ENCODE measurements around the gene PDLIM4. TPM values are rescaled to one million over a fixed set of nuclear protein-coding genes. Genes with fewer than 3 reads are reported as not detected.

Gene PDLIM4
- total RNA-seq, 1 donor from 2014 or later, result 2.0 TPM

DNA sequence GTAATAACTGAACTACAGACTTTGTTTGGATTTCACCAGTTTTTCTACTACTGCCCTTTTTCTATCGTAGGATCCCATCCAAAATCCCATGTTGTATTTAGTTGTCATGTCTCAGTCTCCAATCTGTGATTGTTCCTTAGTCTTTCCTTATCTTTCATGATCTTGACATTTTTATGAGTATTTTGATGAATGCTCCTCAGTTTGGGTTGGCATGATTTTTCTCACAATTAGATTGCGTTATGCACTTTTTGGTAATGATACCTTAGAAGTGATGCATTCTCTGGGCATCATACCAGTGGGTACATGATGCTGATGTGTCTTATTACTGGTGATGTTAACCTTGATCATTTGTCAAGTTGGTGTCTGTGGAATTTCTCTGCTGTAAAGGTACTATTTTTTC, 42.4 kb downstream of the PDLIM4 start:
- DNase-seq (ENCODE audit: low spot score in 2 of 2) (no peak), FAIRE-seq (no peak)

DNA sequence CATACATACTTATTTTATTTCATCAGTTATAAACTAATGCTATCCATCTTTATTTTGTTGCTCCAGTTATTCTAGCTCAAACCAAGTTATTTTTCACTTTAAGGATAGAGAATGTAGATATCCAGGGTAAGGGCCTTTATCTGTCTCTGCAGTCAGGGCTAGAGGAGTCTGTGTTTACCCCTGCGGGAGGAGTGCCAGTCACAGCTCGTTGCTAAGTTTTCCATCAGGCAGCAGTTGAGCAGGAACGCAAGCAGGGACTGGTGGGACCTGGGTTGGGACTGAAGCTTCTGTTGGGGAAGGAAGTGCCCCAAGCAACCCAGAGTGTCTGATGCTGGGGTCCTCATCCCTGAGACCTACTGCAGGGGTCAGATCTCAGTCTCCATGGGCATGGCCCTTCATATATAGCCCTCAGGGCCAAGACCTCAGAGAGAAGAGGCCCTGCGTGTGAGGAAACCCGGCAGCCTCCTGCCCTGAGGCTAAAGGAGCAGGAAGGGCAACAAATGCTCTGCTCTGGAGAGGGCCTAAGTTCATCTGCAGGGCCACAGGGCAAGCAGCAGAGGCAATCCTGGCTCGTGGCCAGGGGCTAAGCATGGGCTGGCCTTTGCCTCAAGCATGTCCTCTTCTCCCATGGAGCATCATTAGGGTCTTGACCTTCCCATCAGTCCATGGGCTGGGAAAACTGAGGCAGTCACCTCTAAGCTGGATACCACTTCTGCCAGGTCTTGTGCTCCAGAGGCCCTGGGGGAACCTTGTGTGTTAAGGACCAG, 43.3 kb downstream of the PDLIM4 start:
- no peak for FAIRE-seq
- DNase-seq (ENCODE audit: low spot score in 2 of 2), result no peak

DNA sequence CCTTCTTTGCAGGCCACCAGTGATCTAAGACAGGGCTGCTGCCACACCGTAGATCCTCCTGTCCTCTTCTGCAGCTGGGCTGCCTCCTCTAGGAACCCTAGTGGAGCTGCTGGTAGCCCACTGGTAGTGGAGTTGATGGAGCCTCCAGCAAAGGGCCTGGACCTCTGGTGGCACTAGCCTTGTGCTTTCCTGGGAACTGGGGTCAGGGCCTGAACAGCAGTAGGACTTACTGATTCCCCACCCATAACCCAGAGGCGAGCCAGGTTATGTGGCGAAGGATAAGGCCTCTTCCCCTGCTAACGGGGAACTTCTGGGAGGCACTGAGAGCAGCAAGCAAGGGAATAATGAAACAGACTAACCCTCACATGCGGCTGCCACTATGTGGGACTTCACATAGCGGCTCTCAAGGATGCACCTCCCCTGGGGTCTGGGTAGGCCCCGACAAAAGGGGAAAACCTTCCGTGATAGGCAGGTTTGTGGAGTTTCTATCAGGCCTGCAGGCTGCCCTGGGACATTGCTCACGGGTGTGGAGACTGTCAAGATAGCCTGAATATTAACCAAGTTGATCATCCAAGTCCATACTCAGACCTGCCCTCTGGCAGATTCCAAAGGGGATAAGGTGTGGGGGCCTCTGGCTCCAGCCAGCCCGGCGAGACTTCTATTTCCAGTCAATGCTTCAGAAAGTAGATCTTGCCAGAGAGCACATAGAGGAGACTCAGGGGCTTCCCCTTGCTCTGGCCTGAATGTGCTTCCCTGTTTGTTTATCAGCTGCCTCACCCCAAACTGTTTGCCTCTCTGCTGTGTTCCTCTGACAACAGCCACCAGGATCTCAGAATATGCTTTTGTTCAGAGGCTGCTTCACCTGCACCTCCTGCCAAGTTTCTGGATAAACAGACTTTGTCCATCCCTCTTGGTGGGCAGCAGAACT, 44.1 kb downstream of the PDLIM4 start:
- FAIRE-seq, result no peak
- DNase-seq (ENCODE audit: low spot score in 2 of 2), result no peak

DNA sequence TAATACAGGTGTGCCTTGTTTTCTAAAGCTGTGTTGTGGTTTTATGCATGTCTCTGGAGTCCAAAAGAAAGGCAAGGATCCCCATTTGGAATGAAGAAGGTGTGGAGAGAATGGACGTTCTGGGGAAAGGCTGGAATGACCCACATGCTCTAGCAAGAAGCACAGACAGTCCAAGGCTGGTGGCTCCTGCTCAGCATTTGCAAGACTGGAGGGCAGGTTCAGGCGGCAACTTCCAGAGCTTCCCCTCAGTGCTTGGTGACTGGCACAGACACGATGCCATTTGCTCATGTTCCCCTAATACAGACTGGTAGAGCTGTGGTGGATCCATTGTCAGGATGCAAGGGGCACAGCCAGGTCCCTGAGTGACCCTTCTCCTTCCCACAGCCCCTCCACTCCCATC, 44.9 kb downstream of the PDLIM4 start:
- no peak for DNase-seq (ENCODE audit: low spot score in 2 of 2)
- no peak for FAIRE-seq

DNA sequence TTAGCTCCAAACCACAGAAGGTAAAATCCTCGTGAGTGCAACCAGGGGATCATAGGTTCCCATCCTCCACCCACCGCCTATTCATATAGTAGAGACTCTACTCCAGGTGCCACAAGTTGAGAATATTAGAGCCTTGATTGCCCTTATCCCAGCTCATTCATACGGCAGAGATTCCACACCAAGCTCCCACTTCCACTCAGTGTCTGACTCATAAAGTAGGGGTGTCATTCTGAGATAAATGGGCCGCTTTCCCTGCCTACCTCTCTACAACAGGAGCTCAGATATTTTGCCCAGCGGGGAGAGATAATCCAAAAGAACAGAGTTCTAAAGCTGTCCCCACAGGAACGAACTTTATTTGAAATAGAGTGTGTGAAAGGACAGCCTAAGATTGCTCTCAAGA, 46.1 kb downstream of the PDLIM4 start:
- DNase-seq (ENCODE audit: low spot score in 2 of 2) (no peak), FAIRE-seq (no peak)

DNA sequence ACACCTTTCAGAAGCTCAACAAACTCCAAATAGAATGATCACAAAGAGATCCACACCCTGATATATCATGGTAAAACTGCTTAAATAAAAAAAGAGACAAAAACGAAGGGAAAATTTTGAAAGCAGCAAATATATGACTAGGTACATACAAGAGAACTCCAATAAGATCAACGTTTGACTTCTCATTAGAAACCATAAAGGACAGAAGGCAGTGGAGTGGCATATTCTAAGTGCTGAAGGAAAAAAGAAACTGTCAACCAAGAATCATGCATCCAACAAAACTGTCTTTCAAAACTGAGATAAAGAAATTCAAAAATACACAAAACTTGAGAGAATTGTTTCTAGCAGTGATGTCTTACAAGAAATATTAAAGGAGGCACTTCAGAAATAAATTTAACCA, 47.9 kb downstream of the PDLIM4 start:
- DNase-seq (ENCODE audit: low spot score in 2 of 2), result no peak
- FAIRE-seq, result no peak

DNA sequence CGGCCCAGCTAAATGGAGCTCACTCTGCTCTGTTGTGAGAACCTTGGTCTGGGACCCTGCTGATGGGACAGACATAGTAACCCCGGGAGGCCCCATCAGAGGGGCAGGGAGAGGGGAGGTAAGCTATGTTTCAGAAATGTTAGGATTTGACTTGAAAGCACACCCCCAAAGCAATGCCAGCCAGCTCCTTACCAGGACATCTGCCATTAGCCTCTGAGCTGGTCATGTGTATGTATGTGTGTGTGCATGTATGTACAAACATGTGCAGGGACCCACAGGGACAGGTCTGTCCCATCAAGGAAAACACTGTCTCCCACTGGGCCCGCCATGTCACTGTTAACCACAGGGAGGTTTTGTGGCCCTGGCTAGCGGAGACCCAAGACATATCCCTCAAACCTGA, 51.2 kb downstream of the PDLIM4 start:
- DNase-seq (ENCODE audit: low spot score in 2 of 2), result no peak
- no peak for FAIRE-seq

DNA sequence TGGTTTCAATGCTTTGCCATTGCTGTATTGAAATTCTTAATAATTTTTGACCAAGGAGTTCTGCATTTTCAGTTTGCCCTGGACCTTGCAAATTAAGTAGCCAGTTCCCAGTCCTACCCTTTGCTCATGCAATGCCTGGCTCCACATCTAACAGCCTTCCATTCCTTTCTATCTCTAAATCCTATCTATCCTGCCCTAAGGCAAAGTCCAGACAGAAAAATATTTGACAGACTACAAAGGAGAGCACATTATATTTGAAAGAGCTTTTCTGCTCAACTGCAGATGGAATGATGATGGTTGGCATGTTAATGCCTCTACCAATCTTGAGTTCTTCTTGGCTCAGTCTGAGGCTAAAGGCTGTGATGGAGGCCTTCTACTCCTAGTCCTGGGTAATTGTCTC, 52.2 kb downstream of the PDLIM4 start:
- no peak for FAIRE-seq
- no peak for DNase-seq (ENCODE audit: low spot score in 2 of 2)

DNA sequence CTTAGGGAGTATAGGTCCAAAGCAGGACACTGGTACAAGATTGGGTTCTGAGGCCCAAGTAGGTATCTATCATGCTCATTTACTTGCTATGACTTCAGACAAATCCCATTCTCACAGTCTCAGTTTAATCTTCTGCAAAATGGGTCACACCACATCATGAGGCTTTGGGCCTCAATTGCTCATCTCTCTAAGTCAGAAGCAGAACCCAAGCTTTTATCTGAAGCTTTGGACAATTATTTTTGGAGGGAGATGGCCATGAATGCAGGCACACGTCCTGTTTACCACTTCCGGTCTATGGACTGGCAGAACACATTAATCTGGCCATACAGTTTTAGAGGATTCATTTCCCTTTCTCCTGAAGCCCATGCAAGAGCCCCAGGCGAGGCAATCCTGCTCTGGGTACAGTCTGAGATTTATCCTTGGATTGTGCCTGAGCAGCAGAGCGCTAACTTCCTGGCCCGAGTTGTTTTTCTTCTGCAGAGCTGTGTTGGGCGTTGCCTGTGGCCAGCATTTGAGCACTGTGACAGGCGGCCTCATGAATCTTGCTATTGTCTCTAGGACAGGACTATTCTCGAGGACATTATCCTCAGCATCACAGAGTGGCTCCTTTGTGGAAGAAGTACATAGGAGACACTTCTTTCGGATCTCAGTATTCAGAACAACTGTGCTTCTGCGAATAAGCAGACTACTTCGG, 52.8 kb downstream of the PDLIM4 start:
- FAIRE-seq (no peak), DNase-seq (ENCODE audit: low spot score in 2 of 2) (no peak)

DNA sequence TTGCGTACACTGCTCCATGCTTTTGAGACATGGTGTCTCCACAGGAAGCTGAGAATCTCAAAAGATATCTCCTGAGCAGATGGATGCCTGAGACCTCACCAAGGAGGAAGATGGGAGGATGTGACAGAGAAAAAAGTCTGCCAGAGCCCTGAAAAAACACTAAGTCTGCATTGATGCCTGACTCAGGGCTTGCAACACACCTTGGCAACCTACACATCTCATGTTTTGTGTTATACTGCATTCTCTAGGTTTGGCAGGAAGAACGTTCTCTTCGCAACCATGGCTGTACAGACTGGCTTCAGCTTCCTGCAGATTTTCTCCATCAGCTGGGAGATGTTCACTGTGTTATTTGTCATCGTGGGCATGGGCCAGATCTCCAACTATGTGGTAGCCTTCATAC, 55.9 kb downstream of the PDLIM4 start:
- no peak for DNase-seq (ENCODE audit: low spot score in 2 of 2)
- no peak for FAIRE-seq

DNA sequence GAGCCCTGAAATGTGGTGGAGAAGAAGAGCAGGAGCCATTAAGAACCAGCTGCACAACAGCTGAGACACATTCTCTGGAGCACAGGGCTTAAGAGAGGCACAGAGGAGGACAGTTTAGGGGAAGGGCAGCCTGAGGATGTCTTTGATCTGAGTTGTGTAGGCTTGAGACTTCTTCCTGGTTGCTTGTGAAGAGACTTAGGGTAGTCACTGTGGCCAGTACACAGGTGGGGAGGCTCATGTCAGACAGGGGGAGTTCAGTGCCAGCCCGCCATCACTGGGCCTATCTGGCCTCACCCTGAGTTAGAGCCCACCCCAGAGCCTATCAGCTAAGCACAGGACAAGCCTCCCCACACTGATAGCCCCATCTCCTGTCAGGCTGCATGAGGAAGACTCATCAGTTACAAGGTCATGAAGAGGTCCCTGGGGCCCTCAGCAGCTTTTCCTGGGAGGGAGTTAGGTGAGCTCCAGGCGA, 56.5 kb downstream of the PDLIM4 start:
- no peak for DNase-seq (ENCODE audit: low spot score in 2 of 2)
- no peak for FAIRE-seq

DNA sequence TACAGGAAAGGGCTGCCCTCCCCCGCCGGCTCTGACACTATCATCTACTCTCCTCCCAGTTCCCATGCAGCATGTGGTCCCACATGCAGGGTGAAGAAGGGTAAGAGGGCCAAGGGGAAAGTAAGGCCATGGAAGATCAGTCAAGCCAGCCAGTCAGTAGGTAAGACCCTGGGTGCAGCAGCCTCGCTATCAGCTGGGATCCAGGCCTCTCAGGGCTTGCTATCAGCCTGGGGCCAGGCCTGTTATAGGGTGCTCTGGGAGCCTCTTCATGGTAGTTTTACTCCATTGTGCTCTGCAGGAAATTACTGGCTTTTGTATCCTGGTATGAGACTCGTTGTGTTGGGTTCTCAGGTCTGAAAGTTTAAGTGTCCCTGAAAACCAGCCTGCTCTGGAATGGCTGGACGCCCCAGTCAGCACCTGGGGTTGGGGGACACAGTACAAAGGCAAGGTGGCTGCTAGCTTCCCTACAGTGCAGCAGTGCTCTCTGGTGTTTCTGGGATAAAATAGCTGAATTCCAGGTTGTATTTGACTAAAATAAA, 58.1 kb downstream of the PDLIM4 start:
- FAIRE-seq, result no peak
- DNase-seq (ENCODE audit: low spot score in 2 of 2), result no peak

DNA sequence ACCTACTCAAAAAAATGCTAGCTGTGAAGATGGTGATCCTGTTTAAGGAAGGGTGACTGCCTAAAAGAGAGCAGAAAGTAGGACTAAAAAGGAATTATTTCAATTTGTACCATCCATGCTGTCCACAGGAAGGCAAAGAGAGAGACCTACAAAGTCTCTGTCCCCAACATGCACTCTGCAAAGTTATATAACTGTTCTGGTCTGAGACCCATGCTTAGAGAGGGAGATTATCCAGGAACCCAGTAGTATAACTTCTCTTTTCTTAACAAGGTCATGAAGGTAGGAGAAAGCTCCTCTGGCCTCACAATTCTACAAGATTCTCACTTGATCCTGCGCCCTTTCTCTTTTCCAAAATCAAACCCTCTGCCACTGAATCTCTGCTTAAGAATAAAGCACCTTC, 62.5 kb downstream of the PDLIM4 start:
- FAIRE-seq (no peak), DNase-seq (ENCODE audit: low spot score in 2 of 2) (no peak)

DNA sequence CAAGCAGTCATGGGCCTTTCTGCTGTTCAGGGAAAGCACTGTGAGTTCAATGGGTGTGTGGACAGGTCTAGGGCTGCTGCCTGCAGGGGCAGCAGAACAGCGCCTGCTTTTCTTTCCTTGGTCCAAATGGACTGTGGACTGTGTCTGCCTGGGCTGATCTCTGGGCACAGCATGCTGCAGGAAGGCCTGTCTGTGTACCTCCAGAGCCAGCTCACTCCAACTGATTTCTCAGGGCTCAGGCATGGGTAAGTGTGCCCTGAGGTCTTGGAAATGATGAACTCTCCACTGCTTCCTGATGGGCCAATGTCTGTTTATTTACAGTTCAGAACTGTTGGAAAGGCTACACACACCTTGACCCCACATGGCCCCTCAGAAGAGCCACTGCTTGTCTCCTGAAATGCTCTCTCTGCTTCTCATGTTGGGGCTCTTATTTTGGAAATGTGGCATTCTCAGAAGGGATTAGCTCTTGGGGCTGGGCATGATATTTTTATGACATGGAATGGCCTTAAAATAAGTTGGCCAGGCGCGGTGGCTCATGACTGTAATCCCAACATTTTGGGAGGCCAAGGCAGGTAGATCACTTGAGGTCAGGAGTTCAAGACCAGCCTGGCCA, 63.7 kb downstream of the PDLIM4 start:
- no peak for FAIRE-seq
- no peak for DNase-seq (ENCODE audit: low spot score in 2 of 2)

DNA sequence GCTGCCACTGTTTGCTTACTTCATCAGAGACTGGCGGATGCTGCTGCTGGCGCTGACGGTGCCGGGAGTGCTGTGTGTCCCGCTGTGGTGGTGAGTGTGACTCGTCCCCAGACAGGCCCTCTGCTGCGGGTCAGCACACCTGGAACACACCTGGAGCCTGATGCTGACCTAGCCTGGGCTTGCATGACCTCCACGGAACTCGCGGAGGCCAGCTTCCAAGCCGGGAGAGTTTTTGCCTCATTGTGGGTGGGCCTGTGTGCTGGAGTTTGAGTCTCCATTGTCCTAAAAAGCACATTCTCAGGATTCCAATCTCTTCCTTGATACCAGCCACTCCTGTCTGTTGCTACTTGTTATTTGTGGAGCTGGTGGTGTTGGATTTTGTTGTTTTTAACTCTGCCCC, 64.8 kb downstream of the PDLIM4 start:
- no peak for FAIRE-seq
- no peak for DNase-seq (ENCODE audit: low spot score in 2 of 2)

Other genes with a start within 250 kb of the PDLIM4 start
- gene ACSL6, start 246.0 kb upstream of the PDLIM4 start, total RNA-seq, result 34.2 TPM
- not detected for gene IL3, start 197.0 kb upstream of the PDLIM4 start, total RNA-seq
- gene CSF2, start 183.9 kb upstream of the PDLIM4 start, total RNA-seq, result not detected
- 13.9 TPM for gene P4HA2, start 29.8 kb upstream of the PDLIM4 start, total RNA-seq
- 1.6 TPM for gene SLC22A4, start 36.7 kb downstream of the PDLIM4 start, total RNA-seq
- 6.5 TPM for gene SLC22A5, start 112.0 kb downstream of the PDLIM4 start, total RNA-seq
- 1.2 TPM for gene IRF1, start 233.1 kb downstream of the PDLIM4 start, total RNA-seq

Data from frontal cortex (tissue), 4 donors.